GM19351 (cell line): ENCODE measurements around the gene ANKRD11.
"Not testable (repeated sequence)": the region's sequence is repeated elsewhere in the genome, so short reads cannot be mapped to it uniquely, and the experiment has no call there.

Experiments
- ATAC-seq: cut with Tn5 transposase; IDR thresholded peaks from one replicate; pipeline ENCODE4 v1.9.1; 2021; ENCODE audit warnings: mild to moderate bottlenecking, moderate library complexity; ENCODE audit not compliant: unreplicated experiment

Gene ANKRD11

GRCh38 chr16:89410322-89410721 lies 80.0 kb downstream of the ANKRD11 start:
- ATAC-seq = no peak

DNA sequence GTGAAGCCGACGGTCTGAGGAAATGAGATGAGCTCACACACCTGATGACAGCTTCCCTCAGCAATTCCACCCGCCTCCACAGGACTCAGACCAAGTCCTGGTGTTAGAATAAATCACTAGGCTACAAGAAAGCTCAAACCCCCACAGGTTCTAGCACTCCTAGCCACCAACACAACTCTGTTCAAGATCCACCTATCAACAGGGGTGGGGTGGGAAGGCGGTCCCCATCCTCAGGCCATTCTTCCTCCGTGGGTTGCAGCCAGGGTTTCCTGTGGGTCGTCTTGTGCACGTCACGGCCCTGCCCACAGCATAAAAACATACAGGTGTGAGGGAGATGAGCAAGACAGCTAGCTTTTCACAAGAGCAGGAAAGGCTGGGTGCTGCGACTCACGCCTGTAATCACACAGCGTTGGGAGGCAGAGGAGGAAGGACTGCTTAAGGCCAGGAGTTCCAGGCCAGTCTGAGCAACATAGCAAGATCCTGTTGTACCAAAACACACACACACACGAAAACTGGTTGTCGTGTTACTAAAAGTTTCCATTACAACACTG lies 81.1 kb downstream of the ANKRD11 start:
- ATAC-seq = no peak

GRCh38 chr16:89408315-89408714 lies 82.0 kb downstream of the ANKRD11 start:
- no peak for ATAC-seq

DNA sequence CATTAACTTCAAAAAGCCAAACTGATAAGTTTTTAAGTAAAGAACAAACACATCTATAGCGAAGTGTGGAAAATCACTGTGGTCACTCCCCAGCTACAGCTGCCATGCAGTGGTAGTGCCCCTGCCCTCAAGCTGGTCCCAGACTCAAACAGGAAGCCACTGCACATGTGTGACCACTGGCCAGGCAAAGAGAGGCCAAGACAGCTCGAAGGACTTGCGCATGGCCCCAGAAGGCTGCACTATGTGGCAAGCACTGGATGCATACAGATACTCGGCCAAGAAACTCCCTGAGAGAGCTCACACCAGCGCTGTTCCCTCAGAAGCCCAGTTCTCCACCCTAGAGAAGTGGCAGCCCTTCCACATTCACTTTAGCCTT lies 82.4 kb downstream of the ANKRD11 start:
- ATAC-seq = no peak

- no peak for ATAC-seq
These were observed 83.0 kb downstream of the ANKRD11 start for GRCh38 chr16:89407282-89407924.

GRCh38 chr16:89406277-89406888 lies 84.0 kb downstream of the ANKRD11 start:
- no peak for ATAC-seq

- no peak for ATAC-seq
These were observed 85.8 kb downstream of the ANKRD11 start for GRCh38 chr16:89404561-89404960.

GRCh38 chr16:89402962-89403361 lies 87.4 kb downstream of the ANKRD11 start:
- ATAC-seq = no peak

DNA sequence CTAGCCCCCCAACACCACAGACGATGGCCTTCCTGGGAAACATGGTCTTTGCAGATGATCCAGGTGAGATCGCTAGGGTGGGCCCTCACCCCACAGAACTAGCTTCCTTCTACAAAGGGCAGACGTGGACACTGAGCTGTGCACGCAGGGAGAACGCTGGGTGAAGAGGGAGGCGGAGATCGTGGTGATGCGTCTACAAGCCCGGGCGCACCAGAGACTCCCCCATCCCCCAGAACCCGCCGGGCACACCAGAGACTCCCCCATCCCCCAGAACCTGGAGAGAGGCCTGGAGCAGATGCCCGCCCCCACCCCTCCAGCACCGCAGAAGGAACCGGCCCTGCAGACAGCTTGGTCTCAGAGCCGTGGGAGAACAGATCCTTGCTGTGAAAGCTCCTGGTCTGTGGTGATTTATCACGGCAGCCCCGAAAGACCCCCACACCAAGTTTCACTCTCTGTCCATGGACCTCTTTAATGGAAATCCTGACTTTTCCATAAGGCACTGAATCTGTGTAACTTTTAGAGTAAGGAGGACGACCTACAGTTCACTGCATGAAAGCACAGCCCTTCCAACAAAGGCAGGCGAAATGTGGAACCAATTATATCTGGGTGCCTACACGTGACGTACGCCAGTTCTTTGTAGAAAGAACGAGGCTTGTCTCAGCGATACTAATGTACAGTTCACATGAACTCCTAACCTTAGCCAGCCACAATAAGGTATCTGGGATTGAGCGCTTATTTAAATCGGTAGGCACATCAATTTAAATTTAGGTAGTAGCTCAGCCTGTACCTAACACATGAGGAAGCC lies 88.5 kb downstream of the ANKRD11 start:
- ATAC-seq = no peak

DNA sequence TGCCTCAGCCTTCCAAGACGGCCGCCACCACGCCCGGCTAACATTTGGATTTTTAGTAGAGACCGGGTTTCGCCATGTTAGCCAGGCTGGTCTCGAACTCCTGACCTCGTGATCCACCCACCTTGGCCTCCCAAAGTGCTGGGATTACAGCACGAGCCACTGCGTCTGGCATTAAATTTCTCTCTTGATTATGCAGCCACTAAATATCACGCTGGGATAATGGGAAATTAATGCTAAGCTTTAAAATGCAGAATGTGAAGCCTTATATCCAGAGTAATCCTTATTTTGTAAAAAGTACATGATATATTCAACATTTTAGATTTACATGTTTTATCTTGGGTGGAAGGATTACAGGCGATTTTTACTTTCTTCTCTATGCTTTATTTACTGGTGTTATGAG lies 89.2 kb downstream of the ANKRD11 start:
- ATAC-seq = no peak

DNA sequence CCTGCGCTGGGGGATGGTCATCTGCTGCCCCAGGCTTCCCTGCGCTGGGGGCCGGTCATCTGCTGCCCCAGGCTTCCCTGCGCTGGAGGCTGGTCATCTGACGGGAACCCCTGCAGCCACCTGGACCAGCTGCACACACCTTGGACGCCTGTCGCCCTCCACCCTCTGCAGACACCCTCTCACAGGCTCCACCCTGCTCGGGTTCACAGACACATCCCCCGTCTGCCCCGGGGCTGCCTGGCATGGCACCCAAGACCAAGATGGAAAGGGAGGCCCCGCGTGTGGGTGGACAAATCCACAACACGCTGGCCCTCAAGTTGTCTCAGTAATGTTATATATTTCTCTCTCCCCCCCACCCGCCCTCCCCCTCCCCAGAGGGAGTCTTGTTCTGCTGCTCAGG lies 89.6 kb downstream of the ANKRD11 start:
- no peak for ATAC-seq

- ATAC-seq = no peak
These were observed 91.4 kb downstream of the ANKRD11 start for GRCh38 chr16:89398924-89399323.

DNA sequence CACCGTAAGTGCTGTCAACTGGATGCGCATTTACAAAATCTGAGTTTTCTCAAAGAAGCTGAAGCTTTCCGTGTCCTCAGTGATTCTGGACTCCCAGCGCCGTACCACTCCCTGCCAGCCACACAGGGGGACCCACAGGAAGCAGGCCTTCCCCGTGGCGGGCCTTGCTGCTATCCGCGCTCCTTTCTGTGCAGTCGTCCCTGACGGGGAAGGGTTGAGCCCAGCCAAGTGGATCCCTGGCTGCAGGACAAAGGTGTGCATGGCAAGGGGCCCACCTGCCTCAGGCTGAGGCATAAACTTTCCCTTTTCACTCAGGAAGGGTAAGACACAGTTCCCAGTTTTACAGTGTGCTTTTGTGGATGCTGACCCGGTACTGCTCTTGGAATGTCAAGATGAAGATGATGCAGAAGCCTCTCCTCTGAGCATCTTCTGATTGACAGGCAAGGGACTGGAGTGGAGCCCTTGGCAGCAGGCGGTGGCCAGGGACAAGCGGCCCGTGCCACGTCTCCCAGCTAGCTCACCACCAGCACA lies 93.0 kb downstream of the ANKRD11 start:
- no peak for ATAC-seq

- ATAC-seq = no peak
These were observed 94.2 kb downstream of the ANKRD11 start for GRCh38 chr16:89396156-89396555.

DNA sequence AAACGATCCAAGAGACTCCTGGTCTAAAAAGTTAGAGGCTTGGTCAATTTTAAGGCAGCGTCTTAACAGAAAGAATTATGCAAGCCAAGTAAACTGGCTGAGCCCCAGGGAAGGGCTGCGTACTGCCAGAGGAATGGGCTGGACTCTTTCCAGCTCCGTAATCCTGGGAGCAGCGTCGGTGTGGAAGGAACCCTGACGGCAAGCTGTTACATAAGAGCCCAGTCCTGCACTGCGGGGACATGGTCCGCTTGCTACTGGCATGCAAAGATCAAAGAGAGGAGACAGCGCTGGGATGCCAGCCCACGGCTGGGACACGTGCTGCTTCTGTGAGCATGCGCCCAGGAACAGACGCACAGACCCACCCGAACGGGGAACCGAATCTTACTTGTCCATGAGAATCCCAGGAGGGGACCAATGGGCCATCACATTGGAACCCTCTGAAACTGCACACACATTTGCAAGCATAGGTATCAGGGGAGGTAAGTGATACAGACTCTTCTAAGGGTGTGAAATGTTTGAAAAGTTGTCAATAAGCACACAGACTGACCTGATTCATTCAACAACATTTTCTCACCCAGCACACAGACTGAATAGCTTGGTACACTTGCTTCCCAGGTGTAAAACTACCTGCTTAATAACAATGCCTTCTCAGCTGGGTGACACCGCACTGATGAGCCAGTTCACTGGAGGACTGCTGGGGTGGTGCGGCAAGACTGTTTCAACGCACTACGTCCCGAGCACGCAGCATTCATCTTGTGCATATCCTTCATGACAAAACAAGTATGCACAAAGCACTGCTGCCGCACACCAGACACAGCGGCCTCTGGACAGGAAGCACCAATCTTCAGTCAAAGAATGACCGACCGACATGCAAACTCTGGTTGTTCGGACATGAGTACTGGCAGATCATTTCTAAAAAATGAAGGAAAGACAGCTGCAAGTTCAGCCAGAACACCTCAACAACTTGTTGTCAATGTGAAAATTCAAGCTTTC lies 94.9 kb downstream of the ANKRD11 start:
- ATAC-seq = no peak

DNA sequence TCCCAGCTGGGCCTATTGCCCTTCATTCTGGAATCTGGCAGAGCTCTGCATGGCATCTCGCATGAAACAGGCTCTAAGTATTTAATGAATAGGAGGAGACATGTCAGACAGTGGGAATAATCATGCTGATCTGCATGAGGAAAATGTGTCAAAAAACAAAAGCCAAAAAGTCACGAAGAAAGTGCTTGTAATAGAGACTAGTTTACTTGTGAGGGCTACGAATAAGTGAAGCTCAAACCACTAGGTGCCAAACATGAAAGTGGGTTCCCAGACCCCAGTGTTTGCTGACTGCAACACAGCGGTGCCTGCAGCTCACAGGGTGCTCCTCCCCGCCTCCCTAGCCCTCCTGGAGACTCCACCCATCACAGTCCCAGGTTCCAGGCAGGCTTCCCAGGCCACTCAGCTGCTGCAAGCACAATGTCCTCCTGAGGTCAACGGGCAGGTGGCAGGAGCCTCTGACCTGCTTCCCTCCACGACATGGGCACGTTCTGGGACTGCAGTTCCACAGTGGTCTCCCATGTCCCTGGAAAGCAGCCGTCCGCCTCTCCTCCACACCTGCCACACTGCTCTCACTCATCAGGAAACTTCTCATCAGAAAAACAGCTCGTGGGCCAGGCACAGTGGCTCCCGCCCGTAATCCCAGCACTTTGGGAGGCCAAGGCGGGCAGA lies 96.5 kb downstream of the ANKRD11 start:
- ATAC-seq = no peak

- ATAC-seq = no peak
These were observed 97.3 kb downstream of the ANKRD11 start for GRCh38 chr16:89392881-89393737.

DNA sequence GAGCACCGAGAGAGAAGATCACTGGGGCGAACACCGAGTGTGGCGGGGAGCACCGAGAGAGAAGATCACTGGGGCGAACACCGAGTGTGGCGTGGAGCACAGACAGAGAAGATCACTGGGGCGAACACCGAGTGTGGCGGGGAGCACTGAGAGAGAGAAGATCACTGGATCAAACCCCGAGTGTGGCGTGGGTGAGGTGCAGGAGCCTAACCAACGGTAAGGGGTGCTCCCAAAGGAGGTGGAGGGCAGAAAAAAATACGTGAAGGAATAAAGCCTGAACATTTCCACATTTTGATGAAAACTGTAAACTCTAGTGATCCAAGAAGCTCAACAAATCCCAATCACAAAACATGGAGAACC lies 100.2 kb downstream of the ANKRD11 start:
- ATAC-seq = not testable (repeated sequence)
